SK-N-MC (cell line): ENCODE measurements around the gene CFAP161.

Experiments
- EZH2 ChIP-seq: fragments of 200-600 bp; sonication (generic); IDR thresholded peaks from one replicate; pipeline ENCODE4 v1.6.1; 2017; ENCODE audit warnings: antibody characterized with exemption
- FOXP2 ChIP-seq: optimal IDR thresholded peaks from 2 replicates; pipeline ENCODE3; 2011; ENCODE audit warnings: mild to moderate bottlenecking, moderate library complexity; ENCODE audit not compliant: insufficient read depth; ENCODE audit errors: extremely low read length, control extremely low read depth
- POLR2AphosphoS5 ChIP-seq: IDR thresholded peaks from 2 replicates; pipeline ENCODE4 v1.6.1; 2012; ENCODE audit warnings: mild to moderate bottlenecking, low read depth, low read length, borderline replicate concordance

GRCh38 chr15:81178365-81178764 lies 44.3 kb downstream of the CFAP161 start:
- TF ChIP-seq EZH2 (no peak), POLR2AphosphoS5 (no peak), FOXP2 (no peak)
